ENCODE results near the gene KIF2A. TPM values are rescaled to one million over a fixed set of nuclear protein-coding genes. Genes with fewer than 3 reads are reported as not detected.

The KIF2A gene
- total RNA-seq, 1 donor from 2014 or later: 23.4 TPM

DNA sequence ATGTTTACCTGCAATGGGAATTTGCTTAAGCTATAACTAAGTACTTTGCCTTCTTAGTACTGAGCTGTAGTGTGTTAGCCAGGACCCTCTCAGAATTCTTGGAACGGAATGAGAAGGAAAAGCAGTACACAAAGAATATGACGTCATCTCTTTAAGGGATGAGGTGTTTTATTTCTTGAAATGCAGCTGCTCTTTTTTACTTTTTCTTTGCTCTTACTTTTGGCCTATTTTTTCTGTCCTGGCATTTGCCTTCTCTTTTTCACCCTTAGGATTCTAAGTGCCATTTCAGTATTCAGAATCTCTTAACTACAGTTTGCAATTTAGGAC, 10.1 kb downstream of the KIF2A start:
- no peak overlapping the region for H3K4me3 ChIP-seq
- H3K27ac ChIP-seq: no peak overlapping the region
- no peaks in the 10 kb centered on the region for H3K4me1 ChIP-seq
- no peaks in the 10 kb centered on the region for H3K27me3 ChIP-seq
- TF ChIP-seq, protein P1, sequence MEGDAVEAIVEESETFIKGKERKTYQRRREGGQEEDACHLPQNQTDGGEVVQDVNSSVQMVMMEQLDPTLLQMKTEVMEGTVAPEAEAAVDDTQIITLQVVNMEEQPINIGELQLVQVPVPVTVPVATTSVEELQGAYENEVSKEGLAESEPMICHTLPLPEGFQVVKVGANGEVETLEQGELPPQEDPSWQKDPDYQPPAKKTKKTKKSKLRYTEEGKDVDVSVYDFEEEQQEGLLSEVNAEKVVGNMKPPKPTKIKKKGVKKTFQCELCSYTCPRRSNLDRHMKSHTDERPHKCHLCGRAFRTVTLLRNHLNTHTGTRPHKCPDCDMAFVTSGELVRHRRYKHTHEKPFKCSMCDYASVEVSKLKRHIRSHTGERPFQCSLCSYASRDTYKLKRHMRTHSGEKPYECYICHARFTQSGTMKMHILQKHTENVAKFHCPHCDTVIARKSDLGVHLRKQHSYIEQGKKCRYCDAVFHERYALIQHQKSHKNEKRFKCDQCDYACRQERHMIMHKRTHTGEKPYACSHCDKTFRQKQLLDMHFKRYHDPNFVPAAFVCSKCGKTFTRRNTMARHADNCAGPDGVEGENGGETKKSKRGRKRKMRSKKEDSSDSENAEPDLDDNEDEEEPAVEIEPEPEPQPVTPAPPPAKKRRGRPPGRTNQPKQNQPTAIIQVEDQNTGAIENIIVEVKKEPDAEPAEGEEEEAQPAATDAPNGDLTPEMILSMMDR (IDR thresholded peaks at IDR 0.05): no peak
- H3K9me3 ChIP-seq: no peaks in the 10 kb centered on the region
- ATAC-seq: no peak
- no peaks in the 10 kb centered on the region for H3K36me3 ChIP-seq
- intact Hi-C loops (cut with DNase I): no loop called here
- DNase-seq: no peak

DNA sequence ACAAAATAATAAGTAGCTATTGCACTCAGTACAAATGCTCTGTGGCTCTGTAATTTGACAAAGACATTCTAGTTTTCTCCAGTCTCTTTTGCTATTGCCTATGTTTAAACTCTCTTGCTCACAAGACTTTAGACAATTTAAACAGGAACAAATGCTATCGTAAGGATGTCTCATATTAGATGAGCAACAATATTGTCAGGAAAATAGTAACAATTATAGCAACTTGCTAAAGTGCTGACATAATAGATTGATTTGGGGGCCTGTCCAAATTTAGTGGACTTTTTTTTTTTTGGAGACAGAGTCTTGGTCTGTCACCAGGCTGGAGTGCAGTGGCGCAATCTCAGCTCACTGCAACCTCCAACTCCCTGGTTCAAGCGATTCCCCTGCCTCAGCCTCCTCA, 11.8 kb downstream of the KIF2A start:
- Histone ChIP-seq H3K9me3 (no peaks in the 10 kb centered on the region), H3K27ac (no peak overlapping the region), H3K36me3 (no peaks in the 10 kb centered on the region), H3K4me1 (no peaks in the 10 kb centered on the region), H3K4me3 (no peak overlapping the region), H3K27me3 (no peaks in the 10 kb centered on the region)
- ATAC-seq: no peak
- DNase-seq: no peak
- TF ChIP-seq, protein P1 (IDR thresholded peaks at IDR 0.05): no peak
- intact Hi-C loops (cut with DNase I): no loop called here

DNA sequence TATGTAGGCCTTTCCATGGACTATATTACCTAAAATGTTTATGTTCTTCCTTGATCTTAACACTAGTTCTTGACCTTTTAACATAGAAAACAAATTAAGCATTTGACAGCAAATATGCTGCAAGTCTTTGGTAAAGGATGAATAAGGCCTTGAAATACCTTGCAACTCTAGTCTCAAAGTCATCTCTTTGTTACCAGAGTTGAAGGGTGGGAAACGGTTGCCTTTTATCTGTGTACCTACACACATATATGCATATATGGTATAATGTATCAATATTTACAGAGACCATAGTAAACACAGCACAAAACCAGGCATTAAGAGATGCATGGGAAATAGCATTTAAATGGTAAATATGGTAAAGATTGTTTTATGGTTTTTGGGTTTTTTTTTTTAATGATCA, 16.5 kb downstream of the KIF2A start:
- H3K36me3 ChIP-seq: no peaks in the 10 kb centered on the region
- no peak overlapping the region for H3K4me3 ChIP-seq

DNA sequence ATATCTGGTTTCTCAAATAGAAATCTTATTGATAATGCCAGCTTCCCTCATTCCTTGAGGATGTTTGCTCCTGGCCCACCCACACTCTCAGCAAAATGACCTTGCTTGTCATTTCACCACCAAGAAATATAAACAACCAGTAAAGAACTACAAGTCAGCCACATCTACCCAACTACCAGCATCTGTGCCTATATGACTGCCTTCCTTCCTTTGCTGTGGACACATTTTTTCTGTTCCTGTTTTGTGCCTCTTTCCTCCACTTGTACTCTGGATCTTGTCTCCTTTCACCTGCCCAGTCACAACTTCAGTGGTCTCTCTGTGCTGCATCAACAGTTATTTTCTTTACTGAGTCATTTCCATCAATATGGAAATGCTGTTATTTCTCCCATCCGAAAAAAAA, 20.3 kb downstream of the KIF2A start:
- ATAC-seq (no peak), DNase-seq (no peak)
- TF ChIP-seq, protein P1 (IDR thresholded peaks at IDR 0.05): no peak
- Histone ChIP-seq H3K27me3 (no peaks in the 10 kb centered on the region), H3K4me1 (no peaks in the 10 kb centered on the region), H3K27ac (no peak overlapping the region), H3K4me3 (no peak overlapping the region), H3K36me3 (no peaks in the 10 kb centered on the region), H3K9me3 (no peaks in the 10 kb centered on the region)
- intact Hi-C loops (cut with DNase I): no loop called here

More for the DNA sequence above, 16.5 kb downstream of the KIF2A start:
- ATAC-seq: no peak
- Histone ChIP-seq H3K27ac (no peak overlapping the region), H3K9me3 (no peaks in the 10 kb centered on the region), H3K4me1 (no peaks in the 10 kb centered on the region), H3K27me3 (no peaks in the 10 kb centered on the region)
- intact Hi-C loops (cut with DNase I): no loop called here
- TF ChIP-seq, protein P1 (IDR thresholded peaks at IDR 0.05): no peak
- DNase-seq: no peak

DNA sequence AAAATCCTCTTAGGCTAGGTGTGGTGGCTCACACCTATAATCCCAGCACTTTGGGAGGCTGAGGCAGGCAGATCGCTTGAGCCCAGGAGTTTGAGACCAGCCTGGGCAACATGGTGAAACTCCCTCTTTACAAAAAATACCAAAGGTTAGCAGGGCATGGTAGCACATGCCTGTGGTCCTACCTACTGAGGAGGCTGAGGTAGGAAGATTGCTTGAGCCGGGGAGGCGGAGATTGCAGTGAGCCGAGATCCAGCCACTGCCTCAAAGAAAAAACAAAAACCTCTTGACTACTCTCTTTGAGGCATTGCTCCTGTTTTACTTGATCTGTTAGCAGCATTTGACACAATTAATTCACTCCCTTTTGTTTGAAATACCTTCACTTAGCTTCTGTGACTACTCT, 20.7 kb downstream of the KIF2A start:
- Histone ChIP-seq H3K27me3 (no peaks in the 10 kb centered on the region), H3K36me3 (no peaks in the 10 kb centered on the region), H3K4me3 (no peak overlapping the region), H3K4me1 (no peaks in the 10 kb centered on the region), H3K9me3 (no peaks in the 10 kb centered on the region), H3K27ac (no peak overlapping the region)
- intact Hi-C loops (cut with DNase I): no loop called here
- TF ChIP-seq, protein P1 (IDR thresholded peaks at IDR 0.05): no peak
- ATAC-seq (no peak), DNase-seq (no peak)

Data from upper lobe of right lung (tissue), 1 donor.